Measurements from ENCODE around the gene ETHE1.

The ETHE1 gene, protein sequence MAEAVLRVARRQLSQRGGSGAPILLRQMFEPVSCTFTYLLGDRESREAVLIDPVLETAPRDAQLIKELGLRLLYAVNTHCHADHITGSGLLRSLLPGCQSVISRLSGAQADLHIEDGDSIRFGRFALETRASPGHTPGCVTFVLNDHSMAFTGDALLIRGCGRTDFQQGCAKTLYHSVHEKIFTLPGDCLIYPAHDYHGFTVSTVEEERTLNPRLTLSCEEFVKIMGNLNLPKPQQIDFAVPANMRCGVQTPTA

DNA sequence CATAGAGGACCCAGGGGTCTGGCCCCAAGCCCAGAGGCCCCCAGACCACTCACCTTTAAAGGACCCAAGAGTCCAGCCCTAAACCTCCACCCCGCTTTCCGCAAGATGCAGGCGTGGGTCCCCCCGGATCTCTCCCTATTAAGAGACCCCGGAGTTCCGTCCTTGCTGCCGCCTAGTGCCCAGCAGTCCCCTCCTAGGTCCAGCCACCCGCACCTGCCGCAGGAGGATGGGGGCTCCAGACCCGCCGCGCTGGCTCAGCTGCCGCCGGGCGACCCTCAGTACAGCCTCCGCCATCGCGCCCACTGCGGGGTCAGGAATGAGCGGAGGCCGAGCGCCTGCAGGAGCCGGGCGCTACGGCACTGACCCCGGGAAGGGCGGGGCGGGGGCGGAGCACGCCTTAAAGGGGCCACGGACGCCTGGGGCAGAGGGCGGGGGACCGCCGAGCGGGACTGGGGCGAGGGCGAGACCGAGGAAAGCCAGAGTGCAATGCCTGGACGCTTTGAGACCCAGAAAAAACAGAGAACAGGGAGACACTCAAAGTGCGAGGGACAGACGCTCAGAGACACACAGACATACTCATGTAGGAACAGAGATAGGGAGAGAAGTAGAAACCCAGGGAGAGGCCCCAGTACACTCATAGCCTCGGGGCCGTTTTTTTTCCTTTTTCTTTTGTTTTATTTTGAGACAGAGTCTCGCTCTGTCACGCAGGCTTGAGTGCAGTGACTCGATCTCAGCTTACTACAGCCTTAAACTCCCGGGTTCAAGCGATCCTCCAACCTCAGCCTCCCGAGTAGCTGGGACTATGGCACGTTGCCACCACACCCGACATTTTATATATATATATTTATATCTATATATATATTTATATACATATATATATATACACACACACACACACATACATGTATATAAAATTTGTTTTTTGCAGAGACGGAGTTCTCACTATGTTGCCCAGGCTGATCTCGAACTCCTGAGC, at the start of gene ETHE1:
ETHE1 (minus strand) TSS at position 318 of the 976 bp plus-strand sequence; CDS start at position 294, 24 bp downstream.
- peak within 1 kb of the TSS; percentile 73 for H3K4me3 ChIP-seq (ENCODE audit: low read depth, low read length)
- peak; percentile 84 for DNase-seq (ENCODE audit: low read depth)
- TF ChIP-seq, protein P1, sequence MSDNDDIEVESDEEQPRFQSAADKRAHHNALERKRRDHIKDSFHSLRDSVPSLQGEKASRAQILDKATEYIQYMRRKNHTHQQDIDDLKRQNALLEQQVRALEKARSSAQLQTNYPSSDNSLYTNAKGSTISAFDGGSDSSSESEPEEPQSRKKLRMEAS (IDR thresholded peaks at IDR 0.05; ENCODE audit: low read depth, low read length): peak; percentile 35; the same call in 1 of the 2 replicates
- no peak for TF ChIP-seq MYC (IDR thresholded peaks at IDR 0.05; ENCODE audit: low read depth, low read length)

DNA sequence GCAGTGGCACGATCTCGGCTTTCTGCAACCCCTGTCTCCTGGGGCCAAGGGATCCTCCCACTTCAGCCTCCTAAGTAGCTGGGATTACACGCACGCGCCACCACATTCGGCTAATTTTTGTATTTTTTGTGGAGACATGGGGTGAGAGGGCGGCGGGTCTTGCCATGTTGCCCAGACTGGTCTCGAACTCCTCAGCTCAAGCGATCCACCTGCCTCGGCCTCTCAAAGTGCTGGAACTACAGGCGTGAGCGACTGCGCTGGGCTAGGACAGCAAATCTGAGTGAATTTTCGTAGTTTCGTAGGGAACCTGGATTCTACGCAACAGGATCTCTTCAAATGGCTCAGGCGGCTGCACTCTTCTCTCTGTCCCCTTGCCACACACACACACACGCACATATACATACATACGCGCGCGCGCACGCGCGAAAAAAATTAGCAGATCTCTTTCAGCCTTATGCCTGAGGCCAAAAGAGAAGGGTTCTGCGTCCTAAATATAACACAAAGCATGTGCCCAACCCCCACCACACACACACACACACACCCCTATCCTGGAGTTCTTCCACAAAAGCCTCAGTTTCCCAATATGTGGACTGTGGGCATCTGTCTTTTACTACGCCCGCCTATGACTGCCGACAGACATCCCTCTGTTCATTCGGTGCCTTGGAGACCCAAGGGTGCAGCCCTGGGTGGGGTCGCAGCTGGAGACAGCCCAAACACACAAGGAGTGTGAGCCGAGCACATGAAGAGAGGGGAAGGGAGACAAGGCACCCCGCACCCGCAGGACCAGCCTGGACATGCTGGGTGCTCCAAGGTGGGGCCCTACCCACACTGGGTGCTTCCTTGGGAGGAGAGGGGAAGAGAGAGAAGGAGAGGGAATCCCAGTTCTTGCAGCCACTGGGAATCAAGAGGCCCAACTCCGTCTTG, 49.2 kb upstream of the ETHE1 start:
- H3K4me3 ChIP-seq (ENCODE audit: low read depth, low read length): peak overlapping the region; percentile 37
- TF ChIP-seq, protein P2, sequence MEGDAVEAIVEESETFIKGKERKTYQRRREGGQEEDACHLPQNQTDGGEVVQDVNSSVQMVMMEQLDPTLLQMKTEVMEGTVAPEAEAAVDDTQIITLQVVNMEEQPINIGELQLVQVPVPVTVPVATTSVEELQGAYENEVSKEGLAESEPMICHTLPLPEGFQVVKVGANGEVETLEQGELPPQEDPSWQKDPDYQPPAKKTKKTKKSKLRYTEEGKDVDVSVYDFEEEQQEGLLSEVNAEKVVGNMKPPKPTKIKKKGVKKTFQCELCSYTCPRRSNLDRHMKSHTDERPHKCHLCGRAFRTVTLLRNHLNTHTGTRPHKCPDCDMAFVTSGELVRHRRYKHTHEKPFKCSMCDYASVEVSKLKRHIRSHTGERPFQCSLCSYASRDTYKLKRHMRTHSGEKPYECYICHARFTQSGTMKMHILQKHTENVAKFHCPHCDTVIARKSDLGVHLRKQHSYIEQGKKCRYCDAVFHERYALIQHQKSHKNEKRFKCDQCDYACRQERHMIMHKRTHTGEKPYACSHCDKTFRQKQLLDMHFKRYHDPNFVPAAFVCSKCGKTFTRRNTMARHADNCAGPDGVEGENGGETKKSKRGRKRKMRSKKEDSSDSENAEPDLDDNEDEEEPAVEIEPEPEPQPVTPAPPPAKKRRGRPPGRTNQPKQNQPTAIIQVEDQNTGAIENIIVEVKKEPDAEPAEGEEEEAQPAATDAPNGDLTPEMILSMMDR (IDR thresholded peaks at IDR 0.05; ENCODE audit: low read depth, low read length): no peak
- TF ChIP-seq, protein P1 (IDR thresholded peaks at IDR 0.05; ENCODE audit: low read depth, low read length): no peak
- TF ChIP-seq POLR2A (IDR thresholded peaks at IDR 0.05; ENCODE audit: extremely low read depth, insufficient read length) (no peak), MYC (IDR thresholded peaks at IDR 0.05; ENCODE audit: low read depth, low read length) (no peak)
- no peak for DNase-seq (ENCODE audit: low read depth)

DNA sequence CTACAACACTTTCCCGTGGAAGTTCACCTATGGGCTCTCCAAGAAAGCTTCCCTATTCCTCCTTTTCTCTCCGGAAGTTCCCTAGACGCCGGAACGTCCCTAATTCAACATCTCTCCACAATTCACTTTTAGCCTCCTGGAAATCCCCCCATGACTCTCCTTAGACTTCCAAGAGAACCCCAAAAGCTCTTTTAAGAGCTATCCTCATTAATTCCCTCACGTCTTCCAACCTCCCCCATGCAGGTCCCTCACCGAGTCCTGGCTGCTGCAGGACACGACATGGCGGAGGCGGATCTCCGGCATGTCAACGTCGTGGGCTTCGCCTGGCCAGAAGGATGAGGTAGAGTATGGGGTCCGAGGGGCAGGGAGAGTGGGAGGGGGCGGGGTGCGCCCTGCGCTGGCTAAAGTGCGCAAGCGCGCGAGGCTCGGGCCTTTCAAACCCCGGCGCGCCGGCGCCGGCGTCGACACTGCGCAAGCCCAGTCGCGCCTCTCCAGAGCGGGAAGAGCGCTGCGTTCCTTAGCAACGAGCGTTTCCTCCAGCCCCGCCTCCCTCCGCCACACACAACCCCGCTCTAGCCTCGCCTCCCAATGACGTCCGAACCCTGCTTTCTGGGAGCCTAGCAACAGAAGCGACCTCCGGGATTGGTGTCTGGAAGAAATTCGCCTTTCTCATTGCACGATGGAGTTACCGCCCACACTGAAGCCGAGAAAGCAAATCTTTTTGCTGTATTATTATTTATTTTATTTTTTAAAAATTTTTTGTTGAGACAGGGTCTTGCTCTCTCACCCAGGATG, 48.4 kb upstream of the ETHE1 start, which contains the start of the genes PINLYP and XRCC1:
PINLYP (plus strand) TSS at position 646 of the 795 bp plus-strand sequence. CDS start 1,391 bp downstream, outside the sequence.
XRCC1 (minus strand) TSS at position 372 of the 795 bp plus-strand sequence; CDS start at position 303, 69 bp downstream.
- peak; percentile 95 for DNase-seq (ENCODE audit: low read depth)
- peak within 1 kb of the TSS; percentile 96 for H3K4me3 ChIP-seq (ENCODE audit: low read depth, low read length)
- no peak for TF ChIP-seq MYC (IDR thresholded peaks at IDR 0.05; ENCODE audit: low read depth, low read length)
- TF ChIP-seq, protein P2 (IDR thresholded peaks at IDR 0.05; ENCODE audit: low read depth, low read length): no peak
- peak; percentile 39 for TF ChIP-seq POLR2A (IDR thresholded peaks at IDR 0.05; ENCODE audit: extremely low read depth, insufficient read length)
- TF ChIP-seq, protein P1 (IDR thresholded peaks at IDR 0.05; ENCODE audit: low read depth, low read length): peak; percentile 31; the same call in 1 of the 2 replicates

DNA sequence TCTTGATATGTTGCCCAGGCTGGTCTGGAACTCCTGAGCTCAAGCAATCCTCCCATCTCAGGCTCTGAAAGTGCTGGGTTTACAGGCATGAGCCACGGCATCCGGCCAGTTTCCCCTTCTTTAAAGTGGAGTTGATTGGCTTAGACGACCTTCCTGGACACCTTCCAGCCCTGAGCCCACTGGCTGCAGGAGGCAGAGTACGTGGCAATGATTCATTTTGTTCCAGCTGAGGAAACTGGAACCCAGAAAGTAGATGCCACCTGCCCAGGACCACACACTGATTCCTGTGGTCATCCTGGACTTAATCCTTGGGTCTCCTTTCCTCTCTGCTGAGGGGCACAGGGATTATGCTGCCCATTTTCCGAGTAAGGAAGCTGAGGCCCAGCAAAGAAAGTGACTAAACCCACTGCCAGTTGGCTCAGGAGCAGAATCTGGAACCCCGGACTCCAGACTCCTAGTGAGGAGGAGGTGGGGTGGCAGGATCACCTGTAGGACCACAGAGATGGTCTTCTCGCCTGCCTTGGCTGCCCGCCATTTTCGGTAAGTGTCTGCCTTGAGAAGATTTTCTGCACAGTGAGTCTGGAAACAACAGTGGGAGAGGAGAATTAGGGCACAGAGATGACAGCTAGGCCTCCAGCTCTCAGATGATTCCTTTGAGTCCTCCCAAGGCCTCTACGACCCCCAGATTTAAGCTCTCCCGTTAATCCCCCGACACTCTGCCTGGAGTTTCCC, 47.6 kb upstream of the ETHE1 start:
- DNase-seq (ENCODE audit: low read depth): no peak
- H3K4me3 ChIP-seq (ENCODE audit: low read depth, low read length): peak overlapping the region; percentile 96
- TF ChIP-seq, protein P2 (IDR thresholded peaks at IDR 0.05; ENCODE audit: low read depth, low read length): no peak
- TF ChIP-seq, protein P1 (IDR thresholded peaks at IDR 0.05; ENCODE audit: low read depth, low read length): no peak
- TF ChIP-seq POLR2A (IDR thresholded peaks at IDR 0.05; ENCODE audit: extremely low read depth, insufficient read length) (no peak), MYC (IDR thresholded peaks at IDR 0.05; ENCODE audit: low read depth, low read length) (no peak)

DNA sequence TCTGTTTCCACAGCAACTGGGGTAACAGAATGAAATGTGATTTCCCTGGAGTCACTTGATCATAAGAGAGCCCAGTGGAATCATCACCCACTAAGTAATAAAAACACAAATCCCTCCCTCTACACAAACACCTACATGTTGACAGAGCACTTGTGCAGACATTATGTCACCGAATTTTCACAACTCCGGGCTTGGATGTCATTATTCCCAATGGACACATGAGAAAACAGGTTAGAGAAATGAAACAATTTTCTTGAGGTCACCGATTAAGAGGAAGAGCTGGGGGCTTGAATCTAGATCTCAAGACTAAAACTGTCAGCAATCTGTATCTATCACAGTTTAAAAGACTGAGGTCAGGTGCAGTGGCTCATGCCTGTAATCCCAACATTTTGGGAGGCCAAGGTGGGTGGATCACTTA, 45.2 kb upstream of the ETHE1 start:
- TF ChIP-seq, protein P1 (IDR thresholded peaks at IDR 0.05; ENCODE audit: low read depth, low read length): no peak
- TF ChIP-seq, protein P2 (IDR thresholded peaks at IDR 0.05; ENCODE audit: low read depth, low read length): no peak
- TF ChIP-seq MYC (IDR thresholded peaks at IDR 0.05; ENCODE audit: low read depth, low read length): no peak
- no peak for TF ChIP-seq POLR2A (IDR thresholded peaks at IDR 0.05; ENCODE audit: extremely low read depth, insufficient read length)
- DNase-seq (ENCODE audit: low read depth): no peak
- no peak overlapping the region for H3K4me3 ChIP-seq (ENCODE audit: low read depth, low read length)

All from NB4 (cell line).